GM19397 (cell line): Measurements from ENCODE around the gene LIX1.

Source experiments
- ATAC-seq: cut with Tn5 transposase; IDR thresholded peaks from one replicate; pipeline ENCODE4 v1.9.1; 2021; ENCODE audit warnings: mild to moderate bottlenecking, moderate library complexity; ENCODE audit not compliant: unreplicated experiment

Gene LIX1

DNA sequence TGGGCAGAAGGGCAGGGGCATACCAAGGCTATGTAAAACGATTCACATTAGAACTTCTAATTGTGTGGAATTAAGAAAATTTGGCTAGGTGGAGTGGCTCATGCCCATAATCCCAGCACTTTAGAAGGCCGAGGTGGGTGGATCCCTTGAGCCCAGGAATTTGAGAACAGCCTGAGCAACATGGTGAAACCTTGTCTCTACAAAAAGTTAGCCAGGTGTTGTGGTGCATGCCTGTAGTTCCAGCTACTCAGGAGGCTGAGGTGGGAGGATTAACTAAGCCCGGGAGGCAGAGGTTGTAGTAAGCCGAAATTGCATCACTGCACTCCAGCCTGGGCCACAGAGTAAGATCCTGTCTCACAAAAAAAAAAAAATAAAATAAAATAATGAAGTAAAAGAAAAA, 65.2 kb downstream of the LIX1 start:
- no peak for ATAC-seq

DNA sequence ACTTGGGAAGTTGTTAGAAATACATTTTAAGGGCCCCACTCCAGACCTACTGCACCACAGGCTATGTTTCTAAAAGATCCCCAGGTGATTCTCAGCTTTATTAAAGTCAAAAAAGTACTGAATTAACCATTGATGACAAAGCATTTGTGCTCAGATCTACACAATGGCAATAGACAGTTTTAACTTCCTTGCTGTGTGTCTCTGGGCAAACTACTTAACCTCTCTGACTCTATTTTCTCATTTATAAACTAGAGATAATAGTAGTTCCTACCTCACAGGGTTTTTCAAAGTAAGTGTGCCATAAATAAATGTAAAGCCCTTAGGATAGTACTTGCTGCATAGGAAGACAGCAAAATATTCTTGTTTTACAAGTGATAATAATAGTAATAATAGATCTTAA, 66.3 kb downstream of the LIX1 start:
- ATAC-seq: no peak

GRCh38 chr5:97075649-97076048, 66.8 kb downstream of the LIX1 start:
- ATAC-seq: no peak

GRCh38 chr5:97074859-97075489, 67.4 kb downstream of the LIX1 start:
- no peak for ATAC-seq

DNA sequence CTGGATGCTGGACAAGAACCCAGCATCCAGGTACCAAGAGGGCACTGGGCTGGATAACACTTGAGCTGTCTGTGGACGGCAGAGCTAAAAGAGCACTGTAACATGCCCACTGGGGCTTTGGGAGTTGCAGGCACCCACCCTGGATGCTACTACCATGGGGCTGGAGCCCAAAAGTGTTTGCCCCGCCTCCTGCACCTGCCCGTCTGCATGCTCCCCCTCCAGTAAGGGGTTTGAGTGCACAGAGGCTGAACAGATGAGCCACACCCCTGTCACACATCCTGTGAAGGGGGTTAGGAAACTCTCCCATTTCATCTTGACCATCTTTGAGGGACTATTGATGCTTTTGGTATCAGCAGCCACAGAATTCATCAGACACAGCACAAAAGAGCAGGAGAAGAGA, 69.0 kb downstream of the LIX1 start:
- no peak for ATAC-seq

DNA sequence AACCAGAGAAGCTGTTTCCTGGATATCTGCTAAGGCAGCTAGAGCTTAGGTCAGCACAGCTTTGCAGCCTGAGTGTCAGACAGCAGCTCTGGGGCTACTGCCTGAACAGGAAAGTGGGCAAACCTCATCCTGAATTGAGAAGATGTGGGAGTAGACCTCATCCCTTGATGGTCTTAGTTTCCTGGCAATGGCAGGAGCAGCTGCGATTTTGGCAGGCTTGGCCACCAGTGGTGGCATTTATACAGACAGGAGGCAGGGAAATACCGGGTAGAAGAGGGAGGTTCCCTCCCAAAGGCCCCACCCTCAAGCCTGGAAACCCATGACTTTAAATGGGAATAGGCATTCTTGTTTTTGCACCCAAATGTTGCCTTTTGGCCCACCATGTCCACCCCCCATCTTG, 69.7 kb downstream of the LIX1 start:
- no peak for ATAC-seq

- ATAC-seq: no peak
Measured at GRCh38 chr5:97071993-97072392, 70.4 kb downstream of the LIX1 start.

DNA sequence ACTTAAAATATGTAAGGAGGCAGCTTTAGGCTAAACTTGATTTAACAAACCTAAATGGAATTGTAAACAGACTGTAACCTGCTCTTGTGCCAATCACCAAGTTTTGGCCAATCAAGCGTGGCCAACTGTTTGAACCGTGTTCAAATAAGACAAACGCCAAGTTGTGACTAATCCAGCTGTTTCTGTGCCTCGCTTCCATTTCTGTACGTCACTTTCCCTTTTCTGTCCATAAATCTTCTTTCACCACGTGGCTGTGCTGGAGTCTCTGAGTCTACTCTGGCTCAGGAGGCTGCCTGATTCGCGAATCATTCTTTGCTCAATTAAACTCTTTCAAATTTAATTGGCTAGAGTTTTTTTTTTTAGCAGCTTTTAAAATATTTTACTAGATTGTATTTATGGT, 71.3 kb downstream of the LIX1 start:
- no peak for ATAC-seq

GRCh38 chr5:97070234-97070633, 72.2 kb downstream of the LIX1 start:
- ATAC-seq: no peak

DNA sequence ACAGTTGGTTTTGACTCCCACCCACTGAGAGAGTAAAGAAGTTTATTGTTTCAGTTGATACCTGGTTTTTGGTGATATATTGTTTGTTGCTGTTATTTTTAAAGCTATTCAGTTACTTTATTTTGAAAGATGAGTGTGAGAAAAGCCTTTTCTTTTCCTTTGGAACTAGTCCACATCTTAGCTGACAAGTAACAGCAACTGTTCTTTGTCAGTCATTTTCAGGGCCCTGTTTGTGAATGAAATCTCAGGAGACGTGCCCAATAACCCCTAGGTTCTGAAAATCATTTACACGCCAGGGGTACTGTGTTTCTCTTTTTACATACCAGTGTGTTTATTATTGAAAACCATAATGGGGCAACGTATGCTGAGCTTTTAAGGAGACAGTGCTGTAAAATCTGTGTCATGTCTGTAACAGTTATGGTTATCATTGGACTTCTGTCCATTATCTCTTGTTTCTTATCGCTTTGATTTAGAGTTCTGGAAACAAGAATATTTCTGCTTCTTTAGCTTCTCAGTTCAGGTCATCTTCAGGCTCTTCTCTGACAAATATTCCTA, 75.0 kb downstream of the LIX1 start:
- no peak for ATAC-seq

GRCh38 chr5:97065475-97065874, 76.9 kb downstream of the LIX1 start:
- ATAC-seq: no peak

GRCh38 chr5:97063251-97063650, 79.2 kb downstream of the LIX1 start:
- no peak for ATAC-seq

DNA sequence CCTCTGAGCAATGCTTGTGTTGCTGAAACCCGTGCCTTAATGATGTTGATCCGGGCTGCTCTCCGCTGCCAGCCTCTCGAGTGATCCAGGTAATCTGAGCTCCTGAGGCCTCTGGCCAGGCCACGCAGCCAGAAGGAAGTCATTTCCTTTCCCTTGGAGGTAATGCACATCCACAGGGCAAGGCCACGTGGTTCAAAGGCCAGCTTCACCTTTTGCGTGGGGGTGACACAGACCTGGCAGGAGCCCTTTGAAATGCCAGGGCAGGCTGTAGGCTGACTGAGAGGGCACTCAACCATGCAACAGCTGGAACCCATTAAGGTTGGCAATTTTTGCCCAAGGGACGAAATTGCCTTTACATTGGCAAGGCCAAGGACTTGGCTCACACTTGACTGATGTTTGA, 80.4 kb downstream of the LIX1 start:
- ATAC-seq: no peak

DNA sequence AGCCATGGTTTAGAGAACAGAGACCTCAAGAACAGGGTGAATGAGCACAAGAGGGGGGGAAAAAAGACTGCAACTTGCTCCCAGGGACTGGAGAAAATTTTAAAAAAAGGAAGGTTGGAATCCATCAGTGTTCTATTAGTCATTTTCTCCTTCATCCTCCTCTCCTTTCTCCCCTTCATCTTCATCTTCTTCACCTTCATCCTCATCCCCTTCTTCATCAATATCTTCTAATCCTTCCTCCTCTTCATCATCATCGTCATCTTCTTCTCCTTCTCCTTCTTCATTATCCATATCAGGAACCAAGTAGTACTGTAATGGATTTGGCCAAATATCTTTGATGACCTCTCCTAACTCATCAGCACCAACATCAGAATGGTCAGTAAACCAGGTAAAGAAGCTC, 86.1 kb downstream of the LIX1 start:
- ATAC-seq: no peak

GRCh38 chr5:97049175-97049574, 93.2 kb downstream of the LIX1 start:
- ATAC-seq: no peak

GRCh38 chr5:97047076-97047475, 95.3 kb downstream of the LIX1 start:
- ATAC-seq: no peak

GRCh38 chr5:97046270-97046982, 96.0 kb downstream of the LIX1 start:
- no peak for ATAC-seq

DNA sequence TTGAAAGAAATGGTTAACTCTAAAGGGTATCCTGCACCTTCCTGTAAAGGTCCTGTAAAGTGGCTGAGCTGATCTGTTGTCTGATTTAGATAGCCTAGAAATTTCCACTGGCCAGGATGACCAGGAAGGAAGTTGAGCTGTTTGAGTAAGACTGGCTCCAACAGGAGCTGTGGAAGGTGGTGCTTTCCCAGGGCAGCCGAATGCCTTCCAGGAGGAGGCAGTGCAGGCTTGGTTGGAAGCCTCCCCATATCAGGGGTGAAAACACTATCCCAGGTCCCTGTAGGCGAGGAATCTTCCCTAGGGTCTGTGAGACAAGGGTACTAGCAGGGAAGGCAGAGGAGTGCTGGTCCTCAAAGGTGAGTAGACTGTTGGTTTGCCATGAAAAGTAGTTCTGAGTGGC, 98.4 kb downstream of the LIX1 start:
- ATAC-seq: no peak

DNA sequence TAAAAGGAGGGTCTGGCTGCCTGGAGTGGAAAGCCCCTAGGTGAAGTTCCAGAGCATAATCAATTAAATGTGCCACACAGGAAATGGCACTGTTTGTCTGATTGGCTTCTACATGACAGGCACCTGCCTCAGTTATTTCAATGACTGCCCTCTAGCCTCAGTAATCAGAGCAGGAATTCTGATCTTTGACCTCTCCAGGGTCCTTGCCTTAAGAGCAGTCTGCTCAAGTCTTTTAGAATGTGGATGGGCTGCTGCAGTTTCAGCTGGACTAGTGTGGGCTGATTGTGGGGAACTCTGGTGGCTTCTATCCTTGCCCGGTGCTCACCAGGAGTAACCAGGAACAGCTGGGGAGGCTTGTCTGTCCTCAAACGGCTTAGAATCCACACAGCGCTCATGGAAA, 98.9 kb downstream of the LIX1 start:
- no peak for ATAC-seq

DNA sequence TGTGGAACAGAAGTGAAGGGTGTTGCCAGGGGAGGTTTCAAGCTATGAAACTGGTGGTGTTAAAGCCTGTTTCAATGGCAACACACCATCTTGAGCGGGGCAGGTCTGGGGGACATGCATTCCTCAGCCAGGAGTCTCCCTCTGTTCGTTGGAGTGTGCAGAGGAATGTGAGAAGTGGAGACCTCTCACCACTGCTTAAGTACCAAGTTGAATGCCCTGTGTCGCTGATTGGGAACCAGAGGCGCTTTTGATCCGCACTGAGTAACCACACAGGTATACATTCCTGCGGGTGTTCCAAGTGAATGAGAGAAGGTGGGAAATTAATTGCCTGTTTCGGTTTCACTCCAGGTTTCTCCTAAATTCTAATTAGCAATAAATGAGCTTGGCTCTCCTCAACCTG, 99.4 kb downstream of the LIX1 start:
- ATAC-seq: no peak
